Chondrocyte (in vitro differentiated cells): Measurements from ENCODE around the gene ABL2. TPM values are rescaled to one million over a fixed set of nuclear protein-coding genes. Genes with fewer than 3 reads are reported as not detected.
"Not testable (repeated sequence)": the region's sequence is repeated elsewhere in the genome, so short reads cannot be mapped to it uniquely, and the experiment has no call there.

Experiments used
- DNase-seq: peaks from one replicate; pipeline ENCODE4 v3.0.0; 2021; ENCODE audit warnings: mixed read lengths, low spot score
- H3K27ac Mint-ChIP-seq: one replicate; pipeline ENCODE4 v1.8.0; 2021; ENCODE audit warnings: mild to moderate bottlenecking, moderate library complexity, mixed read lengths; ENCODE audit not compliant: unreplicated experiment
- H3K27me3 Mint-ChIP-seq: 2 replicates; pipeline ENCODE4 v1.8.0; 2021; ENCODE audit warnings: low read depth, mixed read lengths
- H3K36me3 Mint-ChIP-seq: 2 replicates; pipeline ENCODE4 v1.8.0; 2021; ENCODE audit warnings: low read depth, mixed read lengths
- H3K4me1 Mint-ChIP-seq: 2 replicates; pipeline ENCODE4 v1.8.0; 2021; ENCODE audit warnings: low read depth, mild to moderate bottlenecking, mixed read lengths
- H3K4me3 Mint-ChIP-seq: one replicate; pipeline ENCODE4 v1.8.0; 2021; ENCODE audit warnings: mild to moderate bottlenecking, moderate library complexity, mixed read lengths; ENCODE audit not compliant: unreplicated experiment
- H3K9me3 Mint-ChIP-seq: 2 replicates; pipeline ENCODE4 v1.8.0; 2021; ENCODE audit warnings: low read depth, mixed read lengths
- CTCF ChIP-seq: fragments of 200-600 bp; sonication (generic); IDR thresholded peaks from 2 replicates; pipeline ENCODE4 v1.5.0; 2021; ENCODE audit warnings: antibody characterized with exemption, mild to moderate bottlenecking, moderate library complexity
- total RNA-seq: library from RNA; stranded (reverse); gene quantifications from 3 replicates; pipeline ENCODE4 v1.2.1, GENCODE V29; 2021

ABL2 gene
- total RNA-seq, 1 donor from 2014 or later, result 23.1 TPM

- no peaks in the 10 kb centered on the region for H3K9me3 Mint-ChIP-seq
Measured at GRCh38 chr1:179178950-179179349, 50.5 kb downstream of the ABL2 start.

GRCh38 chr1:179178183-179178582 is 51.3 kb downstream of the ABL2 start:
- Mint-ChIP-seq H3K36me3 (no peaks in the 10 kb centered on the region), H3K4me1 (peaks cover 48% of the 10 kb centered on the region), H3K9me3 (no peaks in the 10 kb centered on the region), H3K4me3 (no peak overlapping the region), H3K27me3 (no peaks in the 10 kb centered on the region), H3K27ac (peak overlapping the region; percentile 88)
- DNase-seq, result no peak
- TF ChIP-seq CTCF, result no peak

More at GRCh38 chr1:179178950-179179349, 50.5 kb downstream of the ABL2 start:
- TF ChIP-seq CTCF, result no peak
- H3K27me3 Mint-ChIP-seq, result no peaks in the 10 kb centered on the region
- no peak for DNase-seq
- H3K27ac Mint-ChIP-seq, result peak overlapping the region; percentile 70
- no peak overlapping the region for H3K4me3 Mint-ChIP-seq
- H3K4me1 Mint-ChIP-seq, result peaks cover 48% of the 10 kb centered on the region
- no peaks in the 10 kb centered on the region for H3K36me3 Mint-ChIP-seq

- no peak overlapping the region for H3K4me3 Mint-ChIP-seq
- H3K27me3 Mint-ChIP-seq, result no peaks in the 10 kb centered on the region
- peak overlapping the region; percentile 88 for H3K27ac Mint-ChIP-seq
- peaks cover 48% of the 10 kb centered on the region for H3K4me1 Mint-ChIP-seq
- TF ChIP-seq CTCF, result no peak
- no peak for DNase-seq
- no peaks in the 10 kb centered on the region for H3K36me3 Mint-ChIP-seq
- no peaks in the 10 kb centered on the region for H3K9me3 Mint-ChIP-seq
Measured at GRCh38 chr1:179177615-179178014, 51.9 kb downstream of the ABL2 start.

GRCh38 chr1:179177182-179177581 is 52.3 kb downstream of the ABL2 start:
- Mint-ChIP-seq H3K4me1 (peaks cover 48% of the 10 kb centered on the region), H3K4me3 (no peak overlapping the region), H3K36me3 (no peaks in the 10 kb centered on the region), H3K27ac (peak overlapping the region; percentile 88), H3K27me3 (no peaks in the 10 kb centered on the region), H3K9me3 (no peaks in the 10 kb centered on the region)
- no peak for DNase-seq
- TF ChIP-seq CTCF, result no peak

GRCh38 chr1:179175011-179175841 is 54.3 kb downstream of the ABL2 start:
- Mint-ChIP-seq H3K9me3 (no peaks in the 10 kb centered on the region), H3K36me3 (no peaks in the 10 kb centered on the region), H3K4me1 (peaks cover 41% of the 10 kb centered on the region), H3K4me3 (no peak overlapping the region), H3K27me3 (no peaks in the 10 kb centered on the region), H3K27ac (peak overlapping the region; percentile 80)
- no peak for TF ChIP-seq CTCF
- no peak for DNase-seq

- H3K27ac Mint-ChIP-seq, H3K9me3 Mint-ChIP-seq, H3K36me3 Mint-ChIP-seq, DNase-seq, H3K27me3 Mint-ChIP-seq, H3K4me3 Mint-ChIP-seq: not testable (repeated sequence)
- H3K4me1 Mint-ChIP-seq, result peaks cover 45% of the 10 kb centered on the region
Measured at GRCh38 chr1:179170468-179170770, 59.1 kb downstream of the ABL2 start.
